Fibroblast of the conjunctiva (primary cell): ENCODE results near the gene B3GALT5.
"Not testable (repeated sequence)": the region's sequence is repeated elsewhere in the genome, so short reads cannot be mapped to it uniquely, and the experiment has no call there.

ENCODE experiments used
- DNase-seq: peaks from one replicate; pipeline ENCODE4 v3.0.0-alpha.2; 2010; ENCODE audit warnings: low read depth

B3GALT5 gene, protein sequence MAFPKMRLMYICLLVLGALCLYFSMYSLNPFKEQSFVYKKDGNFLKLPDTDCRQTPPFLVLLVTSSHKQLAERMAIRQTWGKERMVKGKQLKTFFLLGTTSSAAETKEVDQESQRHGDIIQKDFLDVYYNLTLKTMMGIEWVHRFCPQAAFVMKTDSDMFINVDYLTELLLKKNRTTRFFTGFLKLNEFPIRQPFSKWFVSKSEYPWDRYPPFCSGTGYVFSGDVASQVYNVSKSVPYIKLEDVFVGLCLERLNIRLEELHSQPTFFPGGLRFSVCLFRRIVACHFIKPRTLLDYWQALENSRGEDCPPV

DNA sequence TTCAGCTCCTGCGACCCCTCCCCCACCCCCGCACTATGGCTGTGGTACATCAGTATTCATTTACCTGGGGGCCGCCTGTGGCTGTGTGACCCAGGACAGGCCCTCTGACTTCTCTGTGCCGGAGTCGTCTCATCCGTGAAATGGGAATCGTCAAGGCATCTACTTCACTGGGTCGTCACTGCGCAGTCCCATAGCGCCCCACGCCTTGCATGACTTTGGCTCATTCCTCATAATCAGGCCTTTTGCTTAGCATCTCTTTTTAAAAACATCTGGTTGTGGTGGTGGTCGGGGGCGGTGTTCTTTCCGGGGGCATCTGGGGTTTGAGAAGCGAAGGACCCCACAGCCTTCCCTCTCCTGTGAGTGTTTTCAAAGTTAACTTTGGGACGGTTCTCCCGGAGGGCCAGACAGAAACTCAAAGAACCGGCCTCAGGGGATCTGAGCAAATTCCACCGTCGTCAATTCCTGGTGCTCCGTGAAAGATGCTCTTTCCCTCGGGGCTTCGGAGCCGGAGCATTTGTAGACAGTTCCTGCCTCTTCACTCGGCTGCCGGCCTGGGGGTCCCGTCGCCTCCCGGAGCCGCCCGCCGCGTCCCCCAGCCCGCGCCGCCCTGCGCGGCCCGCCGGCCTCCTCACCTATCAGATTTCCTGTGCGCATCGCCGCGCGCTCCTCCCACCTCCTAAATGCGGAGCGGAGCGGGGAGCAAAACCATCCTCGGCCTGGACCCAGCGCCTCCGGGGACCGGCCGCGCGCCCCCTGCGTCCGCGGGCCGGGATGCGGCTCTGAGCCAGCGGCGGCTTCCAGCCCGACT is at the start of gene B3GALT5:
TSS of gene B3GALT5 (plus strand) at position 708 of the 808 bp plus-strand sequence. CDS start 47,620 bp downstream, outside the sequence.
- DNase-seq: no peak

DNA sequence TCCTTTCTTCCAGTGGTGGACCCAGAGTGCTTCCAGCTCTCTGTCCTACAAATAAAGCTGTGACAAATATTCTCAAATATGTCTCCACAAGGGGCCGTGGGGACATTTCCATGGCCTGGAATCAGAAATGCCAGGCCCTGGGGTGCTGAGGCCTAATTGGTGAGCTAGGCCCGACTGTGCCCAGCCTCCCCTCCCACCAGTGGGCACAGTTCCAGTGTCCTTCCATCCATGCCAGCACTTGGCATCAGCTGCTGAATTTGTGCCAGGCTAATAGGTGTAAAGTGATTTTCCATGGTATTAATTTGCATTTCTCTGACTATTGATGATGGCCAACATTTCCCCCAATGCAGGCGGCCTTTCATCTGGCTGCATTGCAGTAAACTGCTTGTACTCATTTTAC is 48.5 kb upstream of the B3GALT5 start:
- DNase-seq: no peak

DNA sequence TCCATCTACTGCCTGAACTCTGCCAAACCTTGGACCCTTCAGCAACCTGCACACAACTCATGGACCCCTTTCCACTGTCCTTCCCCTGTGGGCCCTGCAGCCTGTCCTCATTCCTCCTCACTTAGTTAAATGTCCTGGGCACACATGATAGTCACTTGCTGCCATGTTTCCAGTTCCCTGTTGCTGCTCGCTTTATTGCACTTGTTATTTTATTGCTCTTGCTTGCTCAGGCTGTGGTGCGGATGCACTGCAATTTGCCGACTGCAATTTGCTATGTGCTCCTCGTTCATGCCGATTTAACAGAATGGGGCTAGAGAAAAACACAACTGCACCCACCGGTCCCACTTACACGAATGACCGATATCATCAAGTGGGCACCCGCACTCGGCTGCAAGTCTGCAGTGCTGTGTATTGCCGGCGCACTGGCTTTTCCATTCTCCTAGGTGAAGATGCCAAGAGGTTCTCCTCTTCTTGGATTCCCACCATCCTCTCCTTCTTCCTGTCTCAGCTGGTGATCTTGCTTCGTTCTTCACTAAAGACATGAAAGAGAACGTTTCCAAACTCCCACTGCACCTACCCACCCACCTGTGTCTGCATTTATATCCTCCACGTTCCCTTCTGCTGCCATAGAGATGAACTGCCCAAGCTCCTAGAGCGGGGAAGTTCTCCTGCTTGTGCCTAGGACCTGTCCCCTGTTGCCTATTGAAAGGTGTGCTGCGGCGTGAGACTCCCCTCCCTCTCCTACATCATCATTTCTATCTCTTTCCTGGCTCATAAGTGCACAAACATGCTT is 45.4 kb upstream of the B3GALT5 start:
- DNase-seq: no peak

DNA sequence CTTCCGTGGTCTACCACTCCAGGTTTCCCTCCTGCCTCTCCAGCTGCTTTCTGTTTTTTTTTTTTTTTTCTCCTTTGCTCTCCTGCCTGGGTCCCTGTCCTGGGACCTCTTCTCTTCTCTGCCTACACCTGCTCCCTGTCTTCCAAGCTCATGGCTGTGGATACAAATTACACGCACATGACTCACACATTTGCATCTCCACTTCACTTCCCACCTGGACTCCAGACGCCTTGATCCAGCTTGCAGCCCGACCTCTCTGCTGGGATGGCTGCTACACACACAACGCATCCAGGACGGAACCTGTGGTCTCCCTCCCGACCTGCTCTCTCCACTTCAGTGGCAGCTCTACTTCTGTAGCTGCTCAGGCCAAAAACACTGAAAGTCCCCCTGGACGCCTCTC is 44.4 kb upstream of the B3GALT5 start:
- DNase-seq: no peak

DNA sequence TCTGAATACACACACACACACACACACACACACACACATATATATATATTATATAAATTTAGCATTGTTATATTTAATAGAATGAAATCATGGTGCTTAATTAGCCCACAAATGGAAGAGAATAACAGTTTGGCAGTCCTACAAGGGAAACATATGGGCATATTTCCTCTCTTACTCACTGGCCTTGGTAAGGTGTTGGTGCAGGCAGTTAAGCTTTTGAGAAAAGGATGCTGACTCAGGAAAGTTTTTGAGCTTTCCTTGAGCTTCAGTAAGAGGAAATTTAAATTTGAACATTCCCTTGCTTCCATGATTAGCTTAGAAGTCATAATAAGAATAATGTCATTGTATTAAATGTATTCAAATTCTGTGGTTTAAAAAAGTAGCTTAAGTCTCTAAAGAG is 37.0 kb upstream of the B3GALT5 start:
- no peak for DNase-seq

DNA sequence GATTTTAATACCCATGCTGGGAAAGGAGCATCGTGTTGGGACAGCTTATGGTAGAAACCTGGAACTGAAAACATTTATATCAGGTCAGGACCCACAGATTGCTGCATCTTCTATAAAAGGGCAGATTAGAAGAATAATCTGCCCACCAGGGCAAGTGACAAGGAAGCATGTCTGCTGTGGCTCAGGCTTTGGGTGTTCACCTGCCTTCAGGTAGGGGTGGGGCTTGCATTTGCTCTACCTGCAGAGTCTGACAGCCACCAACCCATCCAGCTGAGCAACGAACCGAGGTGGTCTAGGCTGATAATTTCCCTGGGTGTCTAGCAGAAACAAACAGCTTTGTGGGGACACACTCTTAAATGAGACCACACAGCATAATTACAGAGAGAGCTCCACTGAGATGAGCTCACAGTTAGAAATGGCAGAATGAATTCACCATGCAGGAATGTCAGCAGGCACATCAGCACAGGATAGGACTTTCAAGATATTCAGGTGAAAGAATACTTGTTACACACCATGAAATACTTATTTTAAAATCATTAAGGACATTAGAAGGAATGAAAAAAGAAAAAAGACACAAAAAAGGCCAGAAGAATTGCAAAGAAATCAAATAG is 36.1 kb upstream of the B3GALT5 start:
- no peak for DNase-seq

DNA sequence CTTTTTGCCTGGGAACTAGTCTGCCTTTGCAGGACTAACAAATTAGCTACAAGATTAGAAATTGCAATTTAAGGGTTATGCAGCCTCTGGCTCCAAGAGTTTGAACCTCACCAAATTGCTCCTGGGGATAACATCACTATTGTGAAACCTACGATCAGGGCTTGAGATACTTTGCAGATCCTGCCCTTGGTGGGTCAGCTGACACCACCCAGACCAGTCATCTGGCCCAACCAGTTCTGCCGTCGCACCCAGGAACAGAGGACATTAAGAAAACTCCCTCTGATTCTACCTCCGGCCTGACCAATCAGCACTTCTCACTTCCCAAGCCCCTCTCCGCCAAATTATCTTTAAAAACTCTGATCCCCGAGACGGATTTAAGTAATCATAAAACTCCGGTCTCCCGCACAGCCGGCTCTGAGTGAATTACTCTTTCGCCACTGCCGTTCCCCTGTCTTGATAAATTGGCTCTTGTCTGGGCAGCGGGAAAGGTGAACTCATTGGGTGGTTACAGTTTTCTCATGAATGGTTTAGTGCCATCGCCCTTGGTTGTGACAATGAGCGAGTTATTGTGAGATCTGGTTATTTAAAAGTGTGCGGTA is 32.9 kb upstream of the B3GALT5 start:
- no peak for DNase-seq

DNA sequence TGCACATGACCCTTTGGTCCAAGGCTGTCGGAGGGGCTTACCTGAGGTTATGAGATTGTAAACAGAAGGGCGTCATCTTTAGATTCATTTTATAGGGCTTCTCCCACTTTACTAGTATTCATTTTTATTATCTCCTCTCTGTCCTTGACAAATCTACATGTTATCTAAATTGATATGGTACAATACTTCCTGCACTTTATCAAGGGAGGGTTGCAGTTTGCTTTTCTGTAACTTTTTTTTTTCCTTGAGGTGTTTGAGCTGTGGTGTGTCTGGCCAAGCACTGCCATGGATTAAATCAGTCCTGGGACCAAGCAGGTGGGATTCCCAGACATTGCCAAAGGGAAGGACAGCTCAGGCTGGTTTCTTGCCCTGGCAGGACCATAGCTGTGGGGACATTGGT is 32.0 kb upstream of the B3GALT5 start:
- no peak for DNase-seq

DNA sequence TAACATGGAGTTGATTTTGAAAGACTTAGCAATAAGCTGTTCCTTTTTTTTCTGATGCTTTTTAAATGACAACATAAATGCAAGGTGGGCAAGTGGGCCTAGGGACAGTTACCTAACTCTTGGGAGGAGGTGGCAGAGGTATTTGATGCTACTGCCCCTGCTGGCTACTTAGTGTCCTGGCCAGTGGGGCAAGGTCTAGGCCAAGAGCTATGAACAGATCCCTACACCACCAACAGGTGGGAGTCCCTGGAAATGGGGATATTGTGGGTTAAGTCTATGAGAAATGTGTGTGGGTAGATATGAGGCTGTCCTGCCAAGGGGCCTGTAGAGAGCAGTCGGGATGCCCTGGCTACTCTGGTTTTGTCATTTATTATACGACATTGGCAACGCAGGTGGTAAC is 31.3 kb upstream of the B3GALT5 start:
- no peak for DNase-seq

DNA sequence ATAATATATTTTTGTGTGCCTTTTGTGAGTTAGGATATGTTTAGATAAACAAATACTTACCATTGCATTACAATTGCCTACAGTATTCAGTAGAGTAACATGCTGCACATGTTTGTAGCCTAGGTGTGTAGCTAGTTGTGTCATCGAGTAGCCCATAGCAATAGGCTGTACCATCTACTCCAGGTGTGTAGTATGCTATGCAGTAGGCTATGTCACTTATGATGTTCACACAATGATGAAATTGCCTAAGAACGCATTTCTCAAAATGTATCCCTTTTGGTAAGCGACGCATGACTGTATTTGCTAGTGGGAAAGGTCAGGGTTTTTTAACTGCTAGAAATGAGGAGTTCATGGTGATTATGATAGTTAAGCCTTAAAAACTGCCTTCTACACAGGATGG is 30.0 kb upstream of the B3GALT5 start:
- no peak for DNase-seq

DNA sequence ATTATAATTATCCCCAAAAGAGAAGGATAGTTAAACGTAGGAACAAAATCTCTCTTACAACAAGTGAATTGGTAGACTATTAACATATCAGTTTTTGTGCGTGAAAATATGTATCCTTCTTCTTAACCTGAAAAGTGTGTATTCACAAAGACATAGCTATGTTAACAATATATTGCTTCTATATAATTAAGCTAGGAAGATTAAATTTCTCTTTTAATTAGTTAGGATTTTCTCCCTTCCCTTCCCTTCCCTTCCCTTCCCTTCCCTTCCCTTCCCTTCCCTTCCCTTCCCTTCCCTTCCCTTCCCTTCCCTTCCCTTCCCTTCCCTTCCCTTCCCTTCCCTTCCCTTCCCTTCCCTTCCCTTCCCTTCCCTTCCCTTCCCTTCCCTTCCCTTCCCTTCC is 29.2 kb upstream of the B3GALT5 start:
- not testable (repeated sequence) for DNase-seq

DNA sequence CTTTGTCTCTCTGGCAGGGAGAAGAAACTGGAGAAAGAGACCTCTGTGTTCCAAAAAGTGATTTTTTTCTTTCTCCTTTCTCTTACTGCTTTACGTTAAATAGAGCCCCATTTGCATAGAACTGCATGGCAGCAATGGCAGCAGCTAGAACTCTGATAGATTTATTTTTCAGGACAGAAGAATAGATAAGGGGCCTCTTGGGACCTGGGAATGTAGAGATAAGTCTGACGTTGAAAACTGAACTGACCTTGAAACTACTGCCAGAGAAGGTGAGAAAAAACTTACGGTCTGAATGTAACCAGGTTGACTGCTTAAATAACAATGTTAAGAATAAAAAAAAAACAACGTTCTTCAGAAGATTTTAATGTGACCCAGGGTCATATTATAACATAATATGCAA is 25.4 kb upstream of the B3GALT5 start:
- no peak for DNase-seq

DNA sequence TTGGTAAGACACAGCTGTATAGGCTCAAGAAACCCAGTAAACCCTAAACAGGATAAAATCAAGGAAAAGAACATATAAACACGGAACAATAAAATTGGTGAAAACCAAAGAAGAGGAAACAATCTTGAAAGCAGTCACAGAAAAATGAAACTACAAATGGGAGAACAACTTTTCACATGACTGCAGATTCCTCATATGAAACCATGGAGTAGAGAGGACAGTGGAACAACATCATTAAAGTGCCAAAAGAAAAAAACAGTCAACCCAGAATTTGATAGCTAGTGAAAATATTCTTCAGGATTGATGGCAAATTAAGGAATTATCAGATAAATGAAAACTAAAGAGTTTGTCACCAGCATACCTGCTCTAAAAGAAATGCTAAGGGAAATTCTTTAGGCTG is 23.9 kb upstream of the B3GALT5 start:
- no peak for DNase-seq

DNA sequence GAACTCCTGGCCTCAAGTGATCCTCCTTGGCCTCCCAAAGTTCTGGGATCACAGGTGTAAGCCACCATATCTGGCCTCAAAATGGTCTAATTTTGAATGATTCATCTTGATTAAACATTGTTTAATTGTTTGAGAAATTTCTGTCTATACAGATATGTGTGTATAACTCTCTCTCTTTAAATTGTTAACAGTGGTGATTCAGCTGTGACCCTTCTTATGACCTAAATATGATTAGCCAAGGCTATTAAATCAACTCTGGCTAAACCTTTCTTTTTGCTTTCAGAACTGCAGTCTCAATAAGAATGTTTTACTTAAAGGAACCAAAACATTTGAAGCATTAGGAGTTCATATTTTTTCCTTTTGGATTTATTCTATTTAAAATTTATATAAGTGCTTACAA is 19.2 kb upstream of the B3GALT5 start:
- no peak for DNase-seq

DNA sequence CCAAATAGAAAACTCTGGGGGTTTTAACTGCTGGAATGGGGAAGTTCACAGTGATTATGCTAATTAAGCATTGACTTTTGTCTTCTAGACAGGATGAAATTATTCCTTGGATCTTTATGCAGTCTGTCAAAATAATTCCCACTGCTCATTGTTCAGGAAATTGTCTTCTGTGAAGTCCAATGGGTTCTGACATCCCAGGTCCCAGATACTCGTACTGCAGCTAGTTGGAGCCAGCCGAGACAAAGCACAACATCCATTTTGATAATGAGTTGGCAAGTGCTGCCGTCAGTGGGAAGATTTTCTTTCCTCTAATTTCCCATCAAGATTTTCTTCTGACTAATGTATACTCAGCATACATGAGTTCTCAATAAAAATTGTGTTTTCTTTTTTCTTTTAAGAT is 17.3 kb upstream of the B3GALT5 start:
- DNase-seq: no peak

DNA sequence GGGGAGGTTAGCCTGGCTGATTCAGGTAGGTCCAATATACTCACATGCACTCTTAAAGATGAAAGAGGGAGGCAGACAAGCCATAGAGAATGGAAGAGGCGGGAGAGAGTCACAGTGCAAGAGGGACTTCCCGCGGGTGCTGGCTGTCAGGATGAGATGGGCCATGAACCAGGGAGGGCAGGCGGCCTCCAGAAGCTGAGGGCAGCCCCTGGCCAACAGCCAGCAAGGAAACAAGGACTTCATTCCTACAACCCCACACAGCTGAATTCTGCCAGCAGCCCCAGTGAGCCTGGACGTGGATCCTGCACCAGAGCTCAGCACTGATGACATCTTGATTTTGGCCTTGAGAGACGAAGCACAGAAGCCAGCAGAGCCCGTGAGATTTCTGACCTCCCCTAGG is 15.1 kb upstream of the B3GALT5 start:
- DNase-seq: no peak

DNA sequence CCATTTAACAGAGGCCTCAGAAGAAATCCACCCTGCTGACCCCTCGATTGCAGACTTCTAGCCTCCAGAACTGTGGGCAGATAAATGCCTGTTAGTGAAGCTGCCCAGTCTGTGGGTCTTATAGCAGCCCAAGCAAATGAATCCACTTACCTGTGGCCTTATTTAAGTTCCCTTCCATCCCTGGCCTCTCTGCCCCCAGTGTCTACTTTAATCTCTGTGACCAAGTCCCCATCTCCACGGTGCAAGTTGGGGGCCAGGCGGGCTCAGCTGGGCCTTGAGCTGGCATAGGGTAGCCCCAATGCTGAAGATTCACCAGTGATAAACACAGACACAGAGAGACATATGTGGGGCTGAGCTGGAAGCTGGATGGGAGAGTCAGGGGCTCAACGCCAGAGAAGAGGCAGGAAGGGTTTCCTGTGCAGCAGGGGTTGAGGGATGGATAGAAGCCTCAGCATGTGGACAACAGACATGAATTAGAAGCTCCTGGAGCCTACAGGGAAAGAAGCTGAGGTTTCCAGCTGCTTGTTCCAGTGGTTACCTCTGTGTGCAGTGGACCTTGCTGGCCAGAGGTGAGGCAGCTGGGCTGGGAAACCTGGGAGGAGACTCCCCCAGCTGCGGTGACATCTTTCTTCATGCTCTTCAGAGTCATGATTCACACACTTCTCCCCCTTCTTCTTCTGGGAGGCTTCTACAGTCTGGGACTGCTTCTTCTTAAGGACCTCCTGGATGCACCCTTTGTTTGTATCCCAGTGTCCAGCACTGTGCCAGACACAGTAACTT is 13.4 kb upstream of the B3GALT5 start:
- DNase-seq: no peak

DNA sequence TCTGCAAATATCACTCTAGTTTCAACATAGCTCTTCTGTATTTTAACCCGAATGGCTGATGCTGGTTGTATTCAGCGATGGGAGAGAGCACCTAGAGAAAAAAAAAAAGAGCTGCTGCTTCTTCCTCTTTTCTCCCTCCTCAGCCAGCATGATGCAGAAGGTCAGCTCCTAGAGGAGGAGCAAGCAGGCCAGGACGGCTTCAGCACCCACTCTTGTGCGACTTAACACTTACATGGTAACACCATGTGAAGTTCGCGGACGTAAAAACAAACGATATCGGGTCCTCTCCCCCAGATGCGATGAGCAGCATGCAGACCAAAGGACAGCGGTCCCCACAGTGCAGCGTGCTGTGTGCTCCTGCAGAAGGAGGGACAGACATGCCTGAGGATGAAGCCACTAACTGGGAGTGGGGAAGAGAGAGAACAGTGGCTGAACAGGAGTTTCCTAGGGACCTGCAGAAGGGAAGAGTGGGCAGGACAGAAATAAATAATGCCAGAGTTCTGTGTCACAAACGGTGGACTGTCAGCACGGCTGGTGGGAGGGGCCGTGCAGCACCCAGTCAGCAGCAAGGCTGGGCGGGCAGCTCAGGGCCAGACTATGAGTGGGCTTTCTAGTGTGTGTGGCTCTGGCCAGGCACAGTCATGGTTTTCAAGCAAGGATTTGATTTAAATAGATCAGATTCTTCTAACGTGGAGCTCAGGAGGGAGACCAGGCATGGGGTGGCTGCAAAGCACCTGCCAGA is 11.4 kb upstream of the B3GALT5 start:
- DNase-seq: no peak

DNA sequence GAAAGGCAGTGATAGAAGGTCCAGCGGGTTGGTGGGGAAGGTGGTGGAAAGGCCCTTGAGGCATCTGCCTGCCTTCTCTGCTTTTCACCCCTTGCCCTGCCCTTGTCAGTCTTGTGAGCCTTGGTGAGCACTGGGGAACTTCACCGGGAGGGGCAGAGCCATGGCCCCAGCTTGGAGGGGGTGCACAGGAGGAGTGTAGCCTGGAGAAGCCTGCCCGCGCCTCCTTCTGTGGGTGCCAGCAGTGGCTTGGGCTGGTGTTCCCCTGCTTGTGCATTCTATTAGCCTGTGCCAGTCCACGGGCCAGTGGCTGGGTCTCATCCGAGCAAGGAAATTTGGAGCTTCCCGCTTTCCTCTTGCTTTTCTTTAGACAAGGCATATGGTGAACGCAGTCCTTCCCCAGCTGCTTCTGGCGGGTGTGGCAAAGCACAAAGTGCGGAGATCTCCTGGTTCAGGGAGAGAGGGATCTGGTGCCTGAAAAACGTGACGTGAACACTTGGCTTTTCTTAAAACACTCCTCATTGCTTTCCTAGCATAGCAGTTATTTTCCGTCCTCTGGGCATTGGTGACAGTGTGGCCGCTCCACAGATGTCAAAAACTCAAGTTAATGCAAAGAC is 10.6 kb upstream of the B3GALT5 start:
- no peak for DNase-seq

DNA sequence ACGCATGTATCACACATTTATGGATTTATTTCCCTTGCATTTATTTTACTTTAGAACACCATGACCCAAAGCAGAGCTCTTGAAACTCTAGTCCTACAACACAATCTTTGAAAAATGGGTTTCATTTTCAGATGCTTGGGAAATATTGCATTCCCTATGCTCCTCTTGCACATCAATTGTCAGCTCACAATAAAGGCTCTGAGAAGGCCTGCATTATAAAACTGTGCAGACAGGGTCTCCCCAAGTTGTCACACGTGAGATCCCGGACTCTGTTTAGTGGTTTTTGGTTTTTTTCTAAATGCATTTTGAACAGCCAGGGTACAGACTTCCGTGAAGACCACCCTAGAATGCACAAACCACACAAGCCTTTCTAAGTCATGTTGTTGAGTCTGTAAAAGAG is 9.9 kb upstream of the B3GALT5 start:
- no peak for DNase-seq
